ENCODE data around the gene FOXP2.
"Not testable (repeated sequence)": the region's sequence is repeated elsewhere in the genome, so short reads cannot be mapped to it uniquely, and the experiment has no call there.

Gene FOXP2

DNA sequence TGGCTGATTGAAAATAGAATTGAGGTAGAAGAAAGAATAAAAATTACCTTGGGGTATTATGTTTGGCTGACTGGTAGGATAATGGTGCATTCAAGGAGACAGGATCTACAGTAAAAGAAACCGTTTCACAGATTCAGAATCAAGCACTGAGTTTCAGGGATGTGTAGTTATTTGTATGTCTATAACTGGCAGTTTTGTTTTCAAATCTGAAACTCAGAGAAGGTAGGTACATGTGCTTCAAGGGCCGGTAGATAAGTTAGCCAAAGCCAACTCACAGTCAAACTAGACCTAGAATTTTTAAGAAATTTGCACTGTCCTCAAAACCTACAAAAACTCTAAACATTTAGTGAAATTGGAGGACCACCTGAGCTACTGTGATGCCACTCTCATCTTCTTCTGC is 191.5 kb downstream of the FOXP2 start:
- no peak for DNase-seq

- not testable (repeated sequence) for DNase-seq
Observed at GRCh38 chr7:114608822-114609221, 194.2 kb downstream of the FOXP2 start.

DNA sequence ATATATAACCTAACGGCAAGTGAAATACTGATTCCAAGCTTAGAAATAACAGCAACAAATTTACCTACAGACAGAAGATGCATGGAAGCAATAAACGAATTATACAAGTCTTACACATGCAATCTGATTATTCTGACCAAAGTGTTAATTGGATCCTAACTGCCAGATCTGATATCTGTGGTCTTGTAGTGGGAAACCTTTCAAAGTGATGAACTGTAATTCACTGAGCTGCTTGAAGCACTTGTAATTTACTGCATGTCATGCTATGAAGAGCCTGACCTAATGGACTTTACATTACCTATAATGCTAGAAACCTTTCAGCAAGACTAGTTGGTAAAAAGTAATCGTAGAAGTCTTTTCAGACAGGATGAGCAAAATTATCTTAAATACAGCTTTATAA is 205.6 kb downstream of the FOXP2 start:
- no peak for DNase-seq

GRCh38 chr7:114622221-114622620 is 207.6 kb downstream of the FOXP2 start:
- no peak for DNase-seq

DNA sequence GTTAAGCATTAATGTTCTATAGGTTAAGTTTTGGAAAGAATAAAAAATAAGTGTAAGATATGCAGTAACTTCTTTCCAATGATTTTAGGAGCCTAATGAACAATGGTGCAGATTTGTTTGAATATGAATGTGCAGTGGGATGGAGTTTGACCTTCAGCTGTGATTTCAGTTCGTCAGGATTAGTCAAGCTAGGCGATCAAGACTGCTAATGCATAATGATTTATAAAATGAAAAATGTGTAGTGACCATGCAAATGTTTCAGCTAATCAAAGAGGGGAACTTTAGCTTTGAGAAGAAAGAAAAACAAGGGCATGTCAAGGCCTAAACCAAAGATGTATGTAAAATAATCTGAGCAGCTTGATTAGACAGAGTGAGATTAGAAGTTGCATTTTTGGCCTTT is 208.5 kb downstream of the FOXP2 start:
- no peak for DNase-seq

GRCh38 chr7:114627231-114627630 is 212.6 kb downstream of the FOXP2 start:
- DNase-seq: no peak

- DNase-seq: no peak
Observed at GRCh38 chr7:114628362-114628761, 213.7 kb downstream of the FOXP2 start.

DNA sequence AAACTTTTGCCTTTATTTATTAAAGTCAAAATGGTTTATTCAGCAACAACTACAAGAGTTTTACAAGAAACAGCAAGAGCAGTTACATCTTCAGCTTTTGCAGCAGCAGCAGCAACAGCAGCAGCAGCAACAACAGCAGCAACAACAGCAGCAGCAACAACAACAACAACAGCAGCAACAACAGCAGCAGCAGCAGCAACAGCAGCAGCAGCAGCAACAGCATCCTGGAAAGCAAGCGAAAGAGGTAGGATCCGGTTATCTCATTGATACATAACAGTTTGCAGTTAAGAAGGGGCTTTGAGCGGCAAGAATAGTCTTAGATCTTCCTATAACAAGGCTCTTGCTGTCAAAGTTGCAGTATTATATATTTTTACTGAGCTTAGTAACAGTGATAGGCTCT is 215.1 kb downstream of the FOXP2 start:
- no peak for DNase-seq

DNA sequence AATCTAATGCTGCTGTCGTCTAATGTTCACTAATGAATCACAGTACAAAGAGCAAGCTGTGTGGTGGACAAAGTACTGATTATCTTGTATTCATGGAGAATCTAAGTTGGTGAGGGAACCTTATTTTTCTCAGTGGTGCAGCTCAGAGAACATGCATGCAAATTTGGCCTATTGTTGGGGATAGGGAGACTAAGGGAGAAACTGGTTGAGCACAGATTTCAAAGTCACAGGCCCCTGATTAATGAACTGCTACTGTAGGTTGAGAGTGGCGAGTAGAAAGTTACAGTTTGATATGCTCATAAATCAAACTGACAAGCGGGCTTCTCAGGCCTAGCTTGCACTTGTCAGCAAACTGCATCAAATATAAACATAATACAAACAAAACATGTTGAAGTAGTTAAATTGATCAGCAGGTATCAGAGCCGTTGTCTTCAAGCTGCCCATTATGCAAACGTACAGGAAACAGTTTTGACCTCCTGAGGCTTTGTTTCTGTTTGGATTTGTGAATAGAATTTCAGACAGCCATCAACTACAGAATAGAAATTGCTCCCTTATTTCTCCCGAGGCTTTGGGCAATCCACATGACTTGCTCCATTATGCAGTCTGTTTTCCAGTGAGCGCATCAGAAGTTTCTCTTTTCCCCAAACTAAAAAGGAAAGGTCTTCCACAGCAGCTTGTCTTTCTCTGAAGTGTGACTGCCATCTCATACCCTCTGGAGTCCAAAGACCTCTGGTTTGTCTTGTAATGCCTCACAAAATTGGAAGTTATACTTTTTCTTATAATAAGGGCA is 215.8 kb downstream of the FOXP2 start:
- DNase-seq: no peak

- no peak for DNase-seq
Observed at GRCh38 chr7:114631249-114631822, 216.7 kb downstream of the FOXP2 start.

- no peak for DNase-seq
Observed at GRCh38 chr7:114639451-114639850, 224.8 kb downstream of the FOXP2 start.

GRCh38 chr7:114644455-114644854 is 229.8 kb downstream of the FOXP2 start:
- no peak for DNase-seq

- no peak for DNase-seq
Observed at GRCh38 chr7:114645451-114645850, 230.8 kb downstream of the FOXP2 start.

GRCh38 chr7:114647518-114647917 is 232.9 kb downstream of the FOXP2 start:
- DNase-seq: no peak

GRCh38 chr7:114648117-114648516 is 233.5 kb downstream of the FOXP2 start:
- DNase-seq: no peak

- DNase-seq: no peak
Observed at GRCh38 chr7:114648680-114649079, 234.1 kb downstream of the FOXP2 start.

DNA sequence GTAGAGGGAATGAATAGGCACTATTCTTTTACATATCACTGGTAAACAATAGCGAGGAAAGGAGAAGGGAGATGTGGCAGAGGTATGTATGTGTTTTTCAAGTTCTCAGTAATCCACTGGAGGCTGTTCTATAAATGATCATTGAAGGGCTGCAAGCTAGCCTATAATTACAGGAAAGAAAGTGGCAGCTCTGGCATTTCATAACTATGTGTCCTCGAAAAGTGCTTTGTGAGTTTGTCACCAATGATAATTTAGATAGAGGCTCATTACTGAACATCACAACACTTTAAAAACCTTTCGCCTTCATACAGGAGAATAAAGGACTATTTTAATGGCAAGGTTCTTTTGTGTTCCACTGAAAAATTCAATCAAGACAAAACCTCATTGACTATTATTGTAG is 235.1 kb downstream of the FOXP2 start:
- DNase-seq: no peak

DNA sequence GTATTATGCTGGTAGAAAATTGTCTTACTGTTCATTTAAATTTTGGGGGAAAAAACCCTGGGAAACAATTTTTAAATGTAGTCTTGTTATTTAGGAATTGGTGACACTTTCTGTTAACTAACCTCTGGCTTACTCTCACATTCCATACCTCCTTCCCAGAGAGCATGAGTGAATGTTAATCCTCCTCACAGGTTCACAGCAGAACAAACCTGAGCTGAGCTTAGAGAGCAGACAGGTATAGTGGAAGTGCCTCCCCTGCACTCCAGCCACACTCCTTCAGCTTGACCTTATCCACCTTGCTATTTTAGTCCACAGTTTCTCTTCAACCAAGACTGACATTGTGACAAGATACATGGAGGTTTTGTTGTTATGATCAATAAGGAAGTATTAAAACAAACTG is 235.9 kb downstream of the FOXP2 start:
- no peak for DNase-seq

GRCh38 chr7:114652041-114652440 is 237.4 kb downstream of the FOXP2 start:
- DNase-seq: no peak

DNA sequence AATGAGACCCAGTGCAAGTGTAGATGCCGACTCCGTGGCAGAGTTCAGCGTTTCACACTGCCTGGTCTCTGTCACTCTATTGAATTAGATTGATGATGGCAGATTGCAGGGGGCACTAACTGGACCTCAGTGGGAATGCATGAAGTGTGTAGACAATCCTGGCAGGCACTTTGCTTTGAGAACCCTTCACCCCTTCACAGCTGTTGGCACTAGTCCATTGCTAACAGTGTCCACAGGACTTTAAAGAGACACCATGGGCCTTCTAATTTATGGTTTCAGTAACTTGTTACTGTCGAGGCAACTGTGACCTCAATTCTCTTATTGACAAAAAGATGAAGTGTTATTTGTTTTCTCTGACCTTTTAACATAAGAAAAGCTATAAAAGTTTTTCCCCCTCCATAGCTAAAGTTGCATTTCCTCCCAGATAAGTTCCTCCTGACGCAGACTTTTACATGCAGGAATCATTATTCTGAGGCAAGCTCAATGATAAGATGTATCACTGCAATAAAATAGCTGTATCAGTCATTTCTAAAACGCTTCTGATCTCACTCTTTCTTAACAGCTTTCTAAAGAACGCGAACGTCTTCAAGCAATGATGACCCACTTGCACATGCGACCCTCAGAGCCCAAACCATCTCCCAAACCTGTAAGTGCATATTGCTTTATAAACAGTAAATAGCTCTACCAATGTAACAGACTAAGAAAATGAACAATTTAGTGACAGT is 238.9 kb downstream of the FOXP2 start:
- no peak for DNase-seq

DNA sequence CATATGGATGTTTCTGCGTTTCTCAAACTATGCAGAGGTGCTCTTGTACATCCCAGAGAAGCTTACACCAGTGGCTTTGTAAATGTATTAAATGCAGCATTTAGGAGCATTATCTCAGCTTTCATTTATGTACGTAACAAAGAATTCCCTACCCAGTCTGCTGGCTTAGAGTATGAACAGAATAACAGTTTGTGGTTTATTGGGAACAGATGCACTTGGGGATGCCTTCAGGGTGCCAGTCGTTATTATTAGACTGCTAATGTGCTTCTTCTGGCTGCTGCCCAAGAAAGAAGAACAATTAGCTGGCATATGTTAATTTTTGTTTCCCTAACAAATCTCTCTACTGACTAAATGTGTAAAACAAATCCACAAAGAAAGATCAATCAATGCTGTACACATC is 241.9 kb downstream of the FOXP2 start:
- DNase-seq: no peak

- no peak for DNase-seq
Observed at GRCh38 chr7:114657279-114657678, 242.7 kb downstream of the FOXP2 start.

- DNase-seq: no peak
Observed at GRCh38 chr7:114658216-114658615, 243.6 kb downstream of the FOXP2 start.

All from activated naive CD4-positive, alpha-beta T cell treated with Interleukin-2 at 50 U/mL for 16 hours (primary cell).